GM12874 (cell line): ENCODE measurements around the gene OR14I1.

ENCODE experiments used
- TF ChIP-seq, protein P1 (sequence below): IDR thresholded peaks from 2 replicates; pipeline ENCODE4 v1.5.1; 2011; ENCODE audit warnings: low read depth, mild to moderate bottlenecking, control low read depth, low read length, moderate library complexity; ENCODE audit not compliant: insufficient read depth

OR14I1 gene

GRCh38 chr1:248702714-248703113, at the start of gene OR14I1:
OR14I1 (minus strand) TSS chr1:248702766.
- TF ChIP-seq, protein P1, sequence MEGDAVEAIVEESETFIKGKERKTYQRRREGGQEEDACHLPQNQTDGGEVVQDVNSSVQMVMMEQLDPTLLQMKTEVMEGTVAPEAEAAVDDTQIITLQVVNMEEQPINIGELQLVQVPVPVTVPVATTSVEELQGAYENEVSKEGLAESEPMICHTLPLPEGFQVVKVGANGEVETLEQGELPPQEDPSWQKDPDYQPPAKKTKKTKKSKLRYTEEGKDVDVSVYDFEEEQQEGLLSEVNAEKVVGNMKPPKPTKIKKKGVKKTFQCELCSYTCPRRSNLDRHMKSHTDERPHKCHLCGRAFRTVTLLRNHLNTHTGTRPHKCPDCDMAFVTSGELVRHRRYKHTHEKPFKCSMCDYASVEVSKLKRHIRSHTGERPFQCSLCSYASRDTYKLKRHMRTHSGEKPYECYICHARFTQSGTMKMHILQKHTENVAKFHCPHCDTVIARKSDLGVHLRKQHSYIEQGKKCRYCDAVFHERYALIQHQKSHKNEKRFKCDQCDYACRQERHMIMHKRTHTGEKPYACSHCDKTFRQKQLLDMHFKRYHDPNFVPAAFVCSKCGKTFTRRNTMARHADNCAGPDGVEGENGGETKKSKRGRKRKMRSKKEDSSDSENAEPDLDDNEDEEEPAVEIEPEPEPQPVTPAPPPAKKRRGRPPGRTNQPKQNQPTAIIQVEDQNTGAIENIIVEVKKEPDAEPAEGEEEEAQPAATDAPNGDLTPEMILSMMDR: no peak

DNA sequence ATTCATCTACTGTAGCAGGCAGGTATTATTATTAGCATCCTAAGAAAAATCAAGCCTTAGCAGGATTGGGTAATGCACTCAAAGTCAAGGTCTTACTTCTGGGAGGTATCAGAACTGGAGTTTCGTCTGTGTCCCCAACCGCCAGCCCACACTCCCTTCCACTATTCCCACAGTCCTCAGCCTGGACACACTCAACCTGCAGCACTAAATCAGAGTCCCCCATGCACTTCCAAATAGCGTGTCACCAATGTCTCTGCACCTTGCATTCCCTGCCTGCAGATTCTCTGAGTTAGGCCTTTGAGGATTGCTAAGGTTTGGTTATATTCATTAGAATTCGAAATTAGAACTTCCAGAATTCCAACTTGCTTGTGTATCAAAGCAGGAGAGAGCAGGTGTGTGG, 49.1 kb upstream of the OR14I1 start:
- TF ChIP-seq, protein P1: no peak

DNA sequence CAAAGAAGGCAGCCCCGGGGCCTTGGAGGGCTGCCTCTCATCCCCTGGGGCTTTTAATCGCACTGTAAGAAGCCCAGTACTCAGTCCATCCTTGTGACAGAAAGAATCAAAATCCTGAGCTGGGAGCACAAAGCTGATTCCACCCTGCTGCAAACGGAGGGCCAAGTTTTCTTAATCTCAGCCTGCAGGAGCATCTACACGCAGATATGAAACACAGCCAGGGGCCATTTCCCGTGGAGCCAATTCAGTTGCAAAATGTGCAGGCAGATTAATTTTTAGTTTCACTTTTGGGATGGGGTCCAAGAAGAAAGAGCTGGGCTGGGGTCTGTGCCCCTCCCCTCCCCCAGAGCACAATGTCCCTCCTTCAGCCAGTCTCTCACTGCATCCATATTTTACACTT, 48.6 kb upstream of the OR14I1 start:
- TF ChIP-seq, protein P1: no peak

DNA sequence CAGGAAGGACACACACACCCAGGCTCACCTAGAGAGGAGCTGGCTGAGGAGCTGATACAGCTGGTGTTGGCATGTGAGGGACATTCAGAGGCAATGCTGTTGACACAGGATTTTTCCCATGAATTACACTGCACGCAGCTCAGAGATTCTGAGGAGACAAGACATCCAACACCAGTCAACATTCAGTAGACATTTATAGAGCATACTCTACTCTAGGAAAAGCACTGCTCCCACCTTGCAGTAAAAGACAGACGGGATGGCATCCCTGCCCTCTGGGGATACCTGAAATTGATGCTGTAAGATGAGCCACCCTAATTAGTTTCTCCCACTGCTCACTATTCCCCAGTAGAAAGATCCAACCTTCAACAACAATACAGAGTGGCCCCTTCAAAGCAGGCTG, 47.9 kb upstream of the OR14I1 start:
- TF ChIP-seq, protein P1: no peak

DNA sequence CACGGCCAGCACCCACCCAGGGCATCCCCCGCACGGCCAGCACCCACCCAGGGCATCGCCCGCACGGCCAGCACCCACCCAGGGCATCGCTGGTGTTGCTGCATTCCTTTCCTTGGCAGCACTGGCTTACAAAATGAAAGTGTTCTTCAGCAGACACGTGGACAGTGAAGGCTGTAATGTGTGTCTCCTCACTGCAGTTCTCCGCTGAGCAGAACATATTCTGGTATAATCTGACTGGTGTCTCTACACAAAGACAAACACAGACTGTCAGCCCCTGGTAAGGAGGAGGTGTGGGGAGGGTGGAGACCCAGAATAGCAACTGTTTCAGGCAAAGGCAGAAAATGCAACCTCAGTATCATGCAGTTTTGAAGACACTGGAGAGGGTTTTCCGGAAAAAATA, 45.6 kb upstream of the OR14I1 start:
- TF ChIP-seq, protein P1: no peak

GRCh38 chr1:248740876-248741275, 38.3 kb upstream of the OR14I1 start:
- TF ChIP-seq, protein P1: no peak

DNA sequence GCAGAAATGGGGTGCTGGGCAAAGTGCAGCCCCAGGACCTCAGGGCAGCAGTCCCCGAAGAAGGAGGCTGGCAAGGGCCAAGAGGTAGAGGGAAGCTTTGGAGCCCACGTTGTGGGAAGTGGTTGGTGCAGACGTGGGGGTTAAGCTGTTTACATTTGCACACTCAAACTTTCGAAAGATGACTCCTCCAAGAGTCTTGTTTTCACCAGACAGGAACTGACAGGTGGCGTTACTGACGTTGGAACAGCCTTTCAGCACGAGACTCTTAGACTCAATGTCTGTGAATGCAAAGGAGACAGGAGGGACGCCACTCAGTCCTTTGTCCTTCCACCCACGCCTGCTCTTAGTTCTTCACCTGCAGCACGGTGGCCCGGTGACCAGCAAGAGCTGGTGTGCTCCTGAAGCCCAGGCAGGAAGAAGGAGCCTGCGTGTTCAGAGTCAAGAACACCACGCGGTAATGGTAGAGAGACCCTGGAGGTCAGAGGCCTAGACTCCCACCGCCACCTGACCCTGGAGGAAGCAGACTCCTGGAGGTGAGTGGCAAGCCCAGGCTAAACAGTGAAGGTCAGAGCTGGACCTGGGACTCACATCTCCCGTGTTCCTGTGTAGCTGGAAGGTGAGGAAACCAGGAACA, 37.1 kb upstream of the OR14I1 start:
- TF ChIP-seq, protein P1: no peak
